22Rv1 (cell line): ENCODE measurements around the gene RAD51B.

ENCODE experiments used
- ZFX ChIP-seq: fragments of 450-650 bp; IDR thresholded peaks from 2 replicates; pipeline ENCODE4 v1.6.1; 2017; ENCODE audit warnings: antibody characterized with exemption, borderline replicate concordance
- TF ChIP-seq, protein P1 (sequence below): fragments of 450-650 bp; IDR thresholded peaks from 2 replicates; pipeline ENCODE4 v1.5.1; 2017; ENCODE audit warnings: mild to moderate bottlenecking

DNA sequence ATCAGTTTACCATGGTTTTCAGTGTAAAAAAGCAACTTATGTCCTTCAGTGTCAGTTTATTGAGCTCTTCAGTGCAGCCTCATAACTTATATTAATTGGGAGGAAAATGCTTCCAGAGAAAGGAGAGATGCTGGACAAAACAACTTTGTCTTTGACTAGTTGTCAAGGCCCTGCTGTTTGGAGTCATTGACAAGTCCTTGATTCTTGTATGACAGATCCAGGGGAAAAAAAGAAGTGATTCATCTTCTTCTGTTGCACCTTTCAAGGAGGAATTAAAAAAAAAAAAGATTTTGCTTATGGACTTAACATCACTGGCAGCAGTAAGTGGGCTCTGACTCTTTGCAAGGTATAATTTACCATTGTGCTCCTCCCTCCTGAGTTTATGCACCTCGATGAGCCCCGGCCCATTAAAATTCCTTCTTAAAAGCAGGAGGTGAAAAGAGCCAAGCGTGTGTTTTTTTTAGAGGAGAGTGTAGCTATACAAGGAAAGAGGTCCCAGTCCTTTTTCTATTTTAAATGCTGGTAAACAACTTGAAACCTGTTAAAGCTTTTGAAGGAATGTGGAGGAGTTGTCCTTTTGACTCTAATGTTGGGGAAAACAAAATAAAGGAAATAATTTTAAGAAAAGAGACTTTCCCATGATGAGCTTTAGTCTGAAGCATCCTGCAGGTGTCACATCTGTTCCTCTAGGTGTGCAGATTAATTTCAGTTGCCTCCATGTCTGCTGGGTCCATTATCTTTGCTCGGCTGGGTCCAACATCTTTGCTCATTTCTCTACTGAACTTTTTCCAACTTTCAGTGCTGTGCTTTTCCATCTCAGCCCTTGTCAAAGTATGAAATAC, 431.6 kb downstream of the RAD51B start:
- TF ChIP-seq, protein P1, sequence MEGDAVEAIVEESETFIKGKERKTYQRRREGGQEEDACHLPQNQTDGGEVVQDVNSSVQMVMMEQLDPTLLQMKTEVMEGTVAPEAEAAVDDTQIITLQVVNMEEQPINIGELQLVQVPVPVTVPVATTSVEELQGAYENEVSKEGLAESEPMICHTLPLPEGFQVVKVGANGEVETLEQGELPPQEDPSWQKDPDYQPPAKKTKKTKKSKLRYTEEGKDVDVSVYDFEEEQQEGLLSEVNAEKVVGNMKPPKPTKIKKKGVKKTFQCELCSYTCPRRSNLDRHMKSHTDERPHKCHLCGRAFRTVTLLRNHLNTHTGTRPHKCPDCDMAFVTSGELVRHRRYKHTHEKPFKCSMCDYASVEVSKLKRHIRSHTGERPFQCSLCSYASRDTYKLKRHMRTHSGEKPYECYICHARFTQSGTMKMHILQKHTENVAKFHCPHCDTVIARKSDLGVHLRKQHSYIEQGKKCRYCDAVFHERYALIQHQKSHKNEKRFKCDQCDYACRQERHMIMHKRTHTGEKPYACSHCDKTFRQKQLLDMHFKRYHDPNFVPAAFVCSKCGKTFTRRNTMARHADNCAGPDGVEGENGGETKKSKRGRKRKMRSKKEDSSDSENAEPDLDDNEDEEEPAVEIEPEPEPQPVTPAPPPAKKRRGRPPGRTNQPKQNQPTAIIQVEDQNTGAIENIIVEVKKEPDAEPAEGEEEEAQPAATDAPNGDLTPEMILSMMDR, result no peak
- TF ChIP-seq ZFX, result no peak
